Bronchial epithelial cell (primary cell): ENCODE data around the gene KDM4C. TPM values are rescaled to one million over a fixed set of nuclear protein-coding genes. Genes with fewer than 3 reads are reported as not detected.

Source experiments
- DNase-seq: peaks from one replicate; pipeline ENCODE4 v3.0.0-alpha.2; 2010; ENCODE audit warnings: low read depth
- FAIRE-seq: peaks from 2 replicates; lab custom pipeline; 2011; peaks lifted over from hg19 to GRCh38; lab: Jason Lieb, UNC
- H3K27me3 ChIP-seq: 2 replicates; pipeline ENCODE4 v1.5.1; 2011; ENCODE audit warnings: low read length; ENCODE audit not compliant: control insufficient read depth, insufficient read depth
- H3K36me3 ChIP-seq: 2 replicates; pipeline ENCODE4 v1.5.1; 2011; ENCODE audit warnings: low read length; ENCODE audit not compliant: control insufficient read depth, insufficient read depth
- H3K4me3 ChIP-seq: 2 replicates; pipeline ENCODE4 v1.5.1; 2011; ENCODE audit warnings: mild to moderate bottlenecking, low read depth, low read length, control low read depth
- total RNA-seq: library from RNA; depleted of rRNA; stranded (reverse); fragments of >200 nt; gene quantifications from 2 replicates; pipeline ENCODE4 v1.2.1, GENCODE V29; 2014
- TF ChIP-seq, protein P1 (sequence below): IDR thresholded peaks from 2 replicates; pipeline ENCODE4 v1.5.1; 2011; ENCODE audit warnings: mild to moderate bottlenecking, moderate library complexity, low read length, control low read depth, inconsistent platforms; ENCODE audit not compliant: insufficient read depth, severe bottlenecking

Gene KDM4C
- total RNA-seq, 1 donor from 2014 or later, result 36.6 TPM

GRCh38 chr9:6780690-6781089 lies 22.9 kb downstream of the KDM4C start:
- DNase-seq (no peak), FAIRE-seq (no peak)
- no peaks in the 10 kb centered on the region for H3K27me3 ChIP-seq
- H3K36me3 ChIP-seq, result no peaks in the 10 kb centered on the region
- H3K4me3 ChIP-seq, result no peak overlapping the region
- TF ChIP-seq, protein P1, sequence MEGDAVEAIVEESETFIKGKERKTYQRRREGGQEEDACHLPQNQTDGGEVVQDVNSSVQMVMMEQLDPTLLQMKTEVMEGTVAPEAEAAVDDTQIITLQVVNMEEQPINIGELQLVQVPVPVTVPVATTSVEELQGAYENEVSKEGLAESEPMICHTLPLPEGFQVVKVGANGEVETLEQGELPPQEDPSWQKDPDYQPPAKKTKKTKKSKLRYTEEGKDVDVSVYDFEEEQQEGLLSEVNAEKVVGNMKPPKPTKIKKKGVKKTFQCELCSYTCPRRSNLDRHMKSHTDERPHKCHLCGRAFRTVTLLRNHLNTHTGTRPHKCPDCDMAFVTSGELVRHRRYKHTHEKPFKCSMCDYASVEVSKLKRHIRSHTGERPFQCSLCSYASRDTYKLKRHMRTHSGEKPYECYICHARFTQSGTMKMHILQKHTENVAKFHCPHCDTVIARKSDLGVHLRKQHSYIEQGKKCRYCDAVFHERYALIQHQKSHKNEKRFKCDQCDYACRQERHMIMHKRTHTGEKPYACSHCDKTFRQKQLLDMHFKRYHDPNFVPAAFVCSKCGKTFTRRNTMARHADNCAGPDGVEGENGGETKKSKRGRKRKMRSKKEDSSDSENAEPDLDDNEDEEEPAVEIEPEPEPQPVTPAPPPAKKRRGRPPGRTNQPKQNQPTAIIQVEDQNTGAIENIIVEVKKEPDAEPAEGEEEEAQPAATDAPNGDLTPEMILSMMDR, result no peak

DNA sequence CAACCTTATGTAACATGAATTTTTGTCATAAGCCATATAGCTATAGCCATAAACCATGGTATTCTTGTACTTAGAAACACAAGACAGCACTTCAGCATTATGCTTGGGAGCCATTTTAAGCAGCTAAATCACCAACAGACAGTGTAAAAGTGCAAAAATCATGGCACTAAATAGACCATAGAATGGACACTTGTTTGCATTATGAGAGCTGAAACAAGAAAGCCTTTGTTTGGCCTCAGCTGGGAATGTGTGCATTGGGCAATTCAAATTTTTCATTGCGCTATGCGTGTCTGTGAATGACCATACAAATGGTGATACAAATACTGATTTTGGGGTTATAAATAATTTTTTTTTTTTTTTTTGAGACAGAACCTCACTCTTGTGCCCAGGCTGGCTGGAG lies 23.7 kb downstream of the KDM4C start:
- FAIRE-seq, result no peak
- H3K27me3 ChIP-seq, result no peaks in the 10 kb centered on the region
- no peak overlapping the region for H3K4me3 ChIP-seq
- TF ChIP-seq, protein P1, result no peak
- no peaks in the 10 kb centered on the region for H3K36me3 ChIP-seq
- DNase-seq, result no peak

DNA sequence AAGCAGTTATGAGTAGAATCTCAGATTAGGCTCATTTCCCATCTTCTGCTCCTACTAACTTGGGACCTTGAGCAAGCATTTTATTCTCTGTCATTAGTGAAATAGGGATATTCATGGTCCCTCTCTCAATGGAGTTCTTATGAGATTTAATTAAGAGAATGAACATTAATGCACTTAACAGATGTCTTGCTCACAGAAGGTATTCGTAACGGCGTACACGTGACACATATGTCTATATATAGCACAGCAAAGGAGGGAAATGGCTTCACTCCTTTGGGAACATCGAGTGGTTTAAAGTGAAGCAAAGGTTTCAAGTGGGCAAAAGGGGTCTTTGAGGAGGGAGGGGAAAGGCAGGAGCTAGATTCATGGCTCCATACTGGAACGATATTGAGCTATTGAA lies 24.6 kb downstream of the KDM4C start:
- no peak for FAIRE-seq
- TF ChIP-seq, protein P1, result no peak
- no peaks in the 10 kb centered on the region for H3K36me3 ChIP-seq
- no peak overlapping the region for H3K4me3 ChIP-seq
- no peaks in the 10 kb centered on the region for H3K27me3 ChIP-seq
- DNase-seq, result no peak

GRCh38 chr9:6782981-6783380 lies 25.2 kb downstream of the KDM4C start:
- Histone ChIP-seq H3K36me3 (no peaks in the 10 kb centered on the region), H3K4me3 (no peak overlapping the region), H3K27me3 (no peaks in the 10 kb centered on the region)
- TF ChIP-seq, protein P1, result no peak
- FAIRE-seq (no peak), DNase-seq (no peak)

GRCh38 chr9:6783753-6784152 lies 26.0 kb downstream of the KDM4C start:
- no peak for FAIRE-seq
- H3K4me3 ChIP-seq, result no peak overlapping the region
- no peak for DNase-seq
- H3K36me3 ChIP-seq, result no peaks in the 10 kb centered on the region
- no peaks in the 10 kb centered on the region for H3K27me3 ChIP-seq
- TF ChIP-seq, protein P1, result no peak

DNA sequence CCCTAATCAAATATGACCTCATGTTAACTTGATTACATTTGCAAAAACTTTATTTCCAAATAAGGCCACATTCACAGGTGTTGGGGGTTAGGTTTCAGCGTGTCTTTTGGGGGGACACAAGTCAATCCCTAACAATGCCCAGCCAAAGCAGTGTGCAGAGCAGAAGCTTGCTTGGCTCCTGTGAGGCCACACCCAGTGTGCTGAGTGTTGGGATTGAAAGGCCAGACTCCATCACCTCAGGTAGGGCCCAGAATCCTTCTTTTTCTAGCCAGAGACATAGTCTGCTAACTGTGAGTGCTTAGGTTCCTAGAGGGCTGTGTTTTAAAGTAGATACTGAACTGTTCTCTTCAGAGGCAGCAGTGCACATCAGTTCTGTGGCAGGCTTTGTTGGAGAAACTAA lies 27.9 kb downstream of the KDM4C start:
- FAIRE-seq, result no peak
- DNase-seq, result no peak
- TF ChIP-seq, protein P1, result no peak
- no peak overlapping the region for H3K4me3 ChIP-seq
- no peaks in the 10 kb centered on the region for H3K36me3 ChIP-seq
- no peaks in the 10 kb centered on the region for H3K27me3 ChIP-seq
